NCI-H146 (cell line): Measurements from ENCODE around the gene FAM78B.

ENCODE experiments used
- DNase-seq: peaks from one replicate; lab custom pipeline; 2025; lab: John Stamatoyannopoulos, UW

Gene FAM78B

GRCh38 chr1:166164646-166164994, 2.2 kb downstream of the FAM78B start:
- no peak for DNase-seq

GRCh38 chr1:166159656-166160055, 7.1 kb downstream of the FAM78B start:
- no peak for DNase-seq

GRCh38 chr1:166156674-166157073, 10.1 kb downstream of the FAM78B start:
- DNase-seq = no peak

GRCh38 chr1:166155108-166155507, 11.7 kb downstream of the FAM78B start:
- DNase-seq = no peak

- no peak for DNase-seq
These were observed 13.1 kb downstream of the FAM78B start for GRCh38 chr1:166153525-166154314.

- DNase-seq = no peak
These were observed 13.8 kb downstream of the FAM78B start for GRCh38 chr1:166152978-166153377.

GRCh38 chr1:166151804-166152203, 15.0 kb downstream of the FAM78B start:
- DNase-seq = no peak

- DNase-seq = no peak
These were observed 21.3 kb downstream of the FAM78B start for GRCh38 chr1:166145499-166145898.

- no peak for DNase-seq
These were observed 24.8 kb downstream of the FAM78B start for GRCh38 chr1:166141969-166142368.

- DNase-seq = no peak
These were observed 26.6 kb downstream of the FAM78B start for GRCh38 chr1:166140251-166140650.

GRCh38 chr1:166139735-166140134, 27.1 kb downstream of the FAM78B start:
- no peak for DNase-seq

GRCh38 chr1:166136699-166137401, 30.0 kb downstream of the FAM78B start:
- DNase-seq = no peak

- DNase-seq = no peak
These were observed 30.6 kb downstream of the FAM78B start for GRCh38 chr1:166136222-166136621.

- DNase-seq = no peak
These were observed 32.9 kb downstream of the FAM78B start for GRCh38 chr1:166133857-166134256.

GRCh38 chr1:166133276-166133841, 33.4 kb downstream of the FAM78B start:
- DNase-seq = no peak

- no peak for DNase-seq
These were observed 34.3 kb downstream of the FAM78B start for GRCh38 chr1:166132496-166132895.

GRCh38 chr1:166129006-166129405, 37.8 kb downstream of the FAM78B start:
- DNase-seq = no peak

GRCh38 chr1:166128195-166128594, 38.6 kb downstream of the FAM78B start:
- DNase-seq = no peak

GRCh38 chr1:166127003-166127402, 39.8 kb downstream of the FAM78B start:
- DNase-seq = no peak

GRCh38 chr1:166122873-166123466, 43.8 kb downstream of the FAM78B start:
- no peak for DNase-seq

- DNase-seq = no peak
These were observed 45.8 kb downstream of the FAM78B start for GRCh38 chr1:166121010-166121409.

- DNase-seq = no peak
These were observed 46.5 kb downstream of the FAM78B start for GRCh38 chr1:166120281-166120680.

- DNase-seq = no peak
These were observed 47.3 kb downstream of the FAM78B start for GRCh38 chr1:166119471-166119965.
